ENCODE measurements around the gene NUP88. TPM values are rescaled to one million over a fixed set of nuclear protein-coding genes. Genes with fewer than 3 reads are reported as not detected.

NUP88 gene
- 270 and 280 TPM in 2 replicates for total RNA-seq (2013; cell fraction: nucleolus; rRNA removed)
- 188 and 189 TPM in 2 replicates for total RNA-seq (2014; rRNA removed)
- 232 and 233 TPM in 2 replicates for total RNA-seq (2014; rRNA removed; fragmentation: Illumina TruSeq; extraction: Trizol)
- 109 and 125 TPM in 2 replicates for total RNA-seq (2021)
- polyA plus RNA-seq (2011; ENCODE audit: low read depth) = 35.8 TPM
- polyA plus RNA-seq (2011; rRNA removed) = 200 and 238 TPM in 2 replicates
- polyA plus RNA-seq (2011; cell fraction: cytosol; rRNA removed) = 145 and 161 TPM in 2 replicates
- 127 and 139 TPM in 2 replicates for polyA plus RNA-seq (2011; cell fraction: nucleus; rRNA removed)
- 80.8 and 110 TPM in 2 replicates for polyA plus RNA-seq (2012)
- polyA plus RNA-seq (2014; fragmentation: Illumina TruSeq; extraction: Trizol) = 244 and 280 TPM in 2 replicates
- 100 to 1,000 TPM; 110 to 137 TPM for polyA plus RNA-seq (2014; fragmentation: Nextera tagmentation; extraction: Ambion mirVana)
- polyA plus RNA-seq (2014; rRNA removed) = 153 and 173 TPM in 2 replicates
- polyA plus RNA-seq (2016; fragmentation: Nextera tagmentation; extraction: Ambion mirVana) = 100 to 1,000 TPM; 188 to 208 TPM
- polyA minus RNA-seq (2011; rRNA and poly(A)+ RNA removed) = 258 and 329 TPM in 2 replicates
- polyA minus RNA-seq (2011; cell fraction: cytosol; rRNA and poly(A)+ RNA removed) = 66.0 and 82.0 TPM in 2 replicates
- polyA minus RNA-seq (2011; cell fraction: nucleus; rRNA and poly(A)+ RNA removed) = 93.5 and 119 TPM in 2 replicates
- Bru-seq, nascent RNA = percentile 95 among the genes with signal in this experiment
- percentile 84 among the genes with signal in this experiment for BruChase-seq, experiment 1, labeled RNA remaining after a 6-hour chase
- percentile 86 among the genes with signal in this experiment for BruChase-seq, experiment 2, labeled RNA remaining after a 2-hour chase
- long read RNA-seq, experiment 1, transcript NUP88-210 (11 exons, 2,081 nt) = minor isoform, 6 of 86 reads
- long read RNA-seq, experiment 1, transcript NUP88-207 (17 exons, 2,916 nt) = major isoform, 50 of 86 reads
- long read RNA-seq, experiment 1, partial matches to known transcripts = 11 of 86 reads
- long read RNA-seq, experiment 1, other reads (novel, unspliced or antisense) = 18 of 86 reads
- long read RNA-seq, experiment 2, transcript NUP88-210 (11 exons, 2,081 nt) = minor isoform, 40 of 1,054 reads
- long read RNA-seq, experiment 2, transcript NUP88-201 (17 exons, 2,194 nt) = minor isoform, 15 of 1,054 reads
- long read RNA-seq, experiment 2, transcript NUP88-207 (17 exons, 2,916 nt) = major isoform, 586 of 1,054 reads
- long read RNA-seq, experiment 2, partial matches to known transcripts = 290 of 1,054 reads
- long read RNA-seq, experiment 2, other reads (novel, unspliced or antisense) = 123 of 1,054 reads

DNA sequence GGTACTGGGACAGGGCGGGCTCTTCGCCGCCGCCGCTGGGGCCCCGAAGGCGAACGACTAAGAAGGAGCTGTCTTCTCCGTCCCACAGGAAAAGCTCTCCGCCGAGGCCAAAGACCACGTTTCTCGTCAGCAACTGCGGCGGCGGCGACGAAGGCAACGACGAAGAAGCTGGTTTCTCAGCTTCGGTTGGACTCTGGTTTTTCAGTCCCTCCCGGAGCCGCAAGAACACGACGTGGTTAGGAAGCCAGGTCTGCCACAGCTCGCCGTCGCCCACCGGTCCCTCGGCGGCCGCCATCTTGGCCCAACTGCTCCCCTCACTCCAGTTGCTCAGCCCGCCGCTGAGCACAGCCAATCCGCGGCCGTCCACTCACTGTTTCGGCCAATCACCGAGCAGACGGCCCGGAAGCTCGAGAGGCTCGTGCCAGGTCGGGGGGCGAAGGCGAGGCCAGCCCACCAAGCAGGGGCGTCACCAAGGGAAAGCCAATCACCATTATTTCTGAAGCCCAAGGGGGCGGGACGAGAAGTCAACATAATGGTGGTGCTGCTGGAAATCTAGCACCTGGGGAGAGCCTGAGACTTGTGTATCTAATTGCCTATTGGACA is at the start of gene NUP88:
Gene NUP88 (minus strand): TSS at position 307 of the 603 bp plus-strand sequence. CDS start 12 bp downstream, at position 295.
- WGBS (ENCODE audit: insufficient coverage, insufficient replicate concordance, low lambda C conversion rate, missing lambda C conversion rate) = under 1% methylated on average over 48 of the region's 49 CpGs
- Histone ChIP-seq H3K27ac (ENCODE audit: control insufficient read depth, insufficient read depth) (peak within 1 kb of the TSS; percentile 100), H2AFZ (ENCODE audit: control insufficient read depth, low read depth, low read length) (peak within 1 kb of the TSS; percentile 100), H3K36me3 (ENCODE audit: control insufficient read depth in 2 of 2, insufficient read depth in 2 of 2, low read length in 1 of 2) (peaks cover 0 to 33% of the 10 kb centered on the region in 2 experiments; a peak in 3 of 4 replicates), H3K9me3 (replicated peaks; ENCODE audit: control insufficient read depth, insufficient read depth, low read length) (no peaks in the 10 kb centered on the region), H3K4me3 (peak within 1 kb of the TSS; percentile 87), H3K4me1 (ENCODE audit: control insufficient read depth, insufficient read depth, low read length) (peaks cover 15% of the 10 kb centered on the region), H3K27me3 (replicated peaks in 1 of 2; ENCODE audit: control insufficient read depth in 2 of 2, insufficient read depth in 2 of 2, low read length in 1 of 2) (no peaks in the 10 kb centered on the region), H3K9ac (ENCODE audit: control insufficient read depth, insufficient read depth, low read length) (peak within 1 kb of the TSS; percentile 100), H3K79me2 (ENCODE audit: control insufficient read depth, insufficient read depth, low read length) (peaks cover 69% of the 10 kb centered on the region), H3K4me2 (ENCODE audit: control insufficient read depth, insufficient read depth) (peak within 1 kb of the TSS; percentile 61), H4K20me1 (ENCODE audit: control insufficient read depth, insufficient read depth) (no peaks in the 10 kb centered on the region)
- FAIRE-seq (no peak), DNase-seq (ENCODE audit: low read depth, low spot score) (peak; percentile 94), ATAC-seq (peak; percentile 96)
- ChIA-PET RAD21 (ENCODE audit: unreplicated experiment) (interaction anchor here (0.7 to 3.7 kb wide), 11 partner anchors 9 to 228 kb away, joined by 3 to 15 read pairs (median 3); partner anchors contain the start of genes C1QBP and ZNF594), POLR2A (interaction anchor here (0.6 to 2.0 kb wide), 14 partner anchors 9 to 453 kb away, joined by 3 to 13 read pairs (median 4); partner anchors contain the start of genes C1QBP, DERL2 and MIS12), CTCF (interaction anchor here (0.8 to 3.5 kb wide), 5 partner anchors 9 to 171 kb away, joined by 3 to 23 read pairs (median 4); partner anchors contain the start of genes C1QBP and RABEP1), SMC1A (ENCODE audit: uncharacterized antibody, unreplicated experiment) (interaction anchor here (0.7 to 1.5 kb wide), 7 partner anchors 18 to 183 kb away, joined by 3 to 5 read pairs (median 3); no protein-coding TSS in a partner anchor)
- intact Hi-C loops (cut with micrococcal nuclease; ENCODE audit: unreplicated experiment) (no loop called here), in situ Hi-C loops (cut with MboI) (no loop called here)
- BruUV-seq (replicated peaks) = no TSS peak
- TF ChIP-seq TARDBP (IDR thresholded peaks at IDR 0.05; ENCODE audit: borderline replicate concordance) (0 out of 2 replicates have a peak, but pooled peaks have one; percentile 23), NFXL1 (IDR thresholded peaks at IDR 0.05; ENCODE audit: borderline replicate concordance) (no peak), STAT1 (conservative IDR thresholded peaks at IDR 0.05) (no peak), MAX (IDR thresholded peaks at IDR 0.05; ENCODE audit: low read depth, low read length) (no peak), ZBTB11 (CRISPR knock-in tag; IDR thresholded peaks at IDR 0.05) (no peak)
- TF ChIP-seq, protein P1, sequence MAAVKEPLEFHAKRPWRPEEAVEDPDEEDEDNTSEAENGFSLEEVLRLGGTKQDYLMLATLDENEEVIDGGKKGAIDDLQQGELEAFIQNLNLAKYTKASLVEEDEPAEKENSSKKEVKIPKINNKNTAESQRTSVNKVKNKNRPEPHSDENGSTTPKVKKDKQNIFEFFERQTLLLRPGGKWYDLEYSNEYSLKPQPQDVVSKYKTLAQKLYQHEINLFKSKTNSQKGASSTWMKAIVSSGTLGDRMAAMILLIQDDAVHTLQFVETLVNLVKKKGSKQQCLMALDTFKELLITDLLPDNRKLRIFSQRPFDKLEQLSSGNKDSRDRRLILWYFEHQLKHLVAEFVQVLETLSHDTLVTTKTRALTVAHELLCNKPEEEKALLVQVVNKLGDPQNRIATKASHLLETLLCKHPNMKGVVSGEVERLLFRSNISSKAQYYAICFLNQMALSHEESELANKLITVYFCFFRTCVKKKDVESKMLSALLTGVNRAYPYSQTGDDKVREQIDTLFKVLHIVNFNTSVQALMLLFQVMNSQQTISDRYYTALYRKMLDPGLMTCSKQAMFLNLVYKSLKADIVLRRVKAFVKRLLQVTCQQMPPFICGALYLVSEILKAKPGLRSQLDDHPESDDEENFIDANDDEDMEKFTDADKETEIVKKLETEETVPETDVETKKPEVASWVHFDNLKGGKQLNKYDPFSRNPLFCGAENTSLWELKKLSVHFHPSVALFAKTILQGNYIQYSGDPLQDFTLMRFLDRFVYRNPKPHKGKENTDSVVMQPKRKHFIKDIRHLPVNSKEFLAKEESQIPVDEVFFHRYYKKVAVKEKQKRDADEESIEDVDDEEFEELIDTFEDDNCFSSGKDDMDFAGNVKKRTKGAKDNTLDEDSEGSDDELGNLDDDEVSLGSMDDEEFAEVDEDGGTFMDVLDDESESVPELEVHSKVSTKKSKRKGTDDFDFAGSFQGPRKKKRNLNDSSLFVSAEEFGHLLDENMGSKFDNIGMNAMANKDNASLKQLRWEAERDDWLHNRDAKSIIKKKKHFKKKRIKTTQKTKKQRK (IDR thresholded peaks at IDR 0.05; ENCODE audit: low read depth, low read length) = no peak

Measured in GM12878 (cell line).